Activated CD4-positive, alpha-beta memory T cell treated with anti-CD3 and anti-CD28 coated beads for 36 hours (primary cell): ENCODE results near the gene P4HA2. TPM values are rescaled to one million over a fixed set of nuclear protein-coding genes. Genes with fewer than 3 reads are reported as not detected.

Source experiments
- CTCF ChIA-PET: fragments of 350-600 bp; sonication (Branson Sonifier 250); formaldehyde crosslinking; loops from one replicate; lab custom pipeline; 2021; ENCODE audit warnings: antibody characterized with exemption, inconsistent platforms; lab: Charles Lee
- POLR2A ChIA-PET: fragments of 350-600 bp; sonication (Branson Sonifier 250); formaldehyde crosslinking; loops from one replicate; lab custom pipeline; 2021; ENCODE audit warnings: antibody characterized with exemption; lab: Charles Lee
- DNase-seq: peaks from one replicate; pipeline ENCODE4 v3.0.0-alpha.2; 2020
- H3K27ac Mint-ChIP-seq: one replicate; pipeline ENCODE4 v1.8.0; 2021; ENCODE audit warnings: mixed read lengths
- H3K27me3 Mint-ChIP-seq: one replicate; pipeline ENCODE4 v1.8.0; 2021; ENCODE audit warnings: mixed read lengths
- H3K36me3 Mint-ChIP-seq: one replicate; pipeline ENCODE4 v1.8.0; 2021; ENCODE audit warnings: mixed read lengths
- H3K4me1 Mint-ChIP-seq: one replicate; pipeline ENCODE4 v1.8.0; 2021; ENCODE audit warnings: low read depth, mixed read lengths
- H3K4me3 Mint-ChIP-seq: one replicate; pipeline ENCODE4 v1.8.0; 2021; ENCODE audit warnings: mild to moderate bottlenecking, mixed read lengths
- H3K9me3 Mint-ChIP-seq: one replicate; pipeline ENCODE4 v1.8.0; 2021; ENCODE audit warnings: mixed read lengths
- intact Hi-C: fragments of 100-400 bp; cut with micrococcal nuclease; formaldehyde crosslinking; loops from one replicate; pipeline ENCODE4 v1.15.1; 2023
- total RNA-seq, 2 experiments: library from RNA; stranded (reverse); gene quantifications; one replicate each; pipeline ENCODE4 v1.2.3, GENCODE V29; 2021

The P4HA2 gene
- total RNA-seq, 2 experiments from 2014 or later, result 6.0 to 6.1 TPM

- ChIA-PET POLR2A (no interaction called here), CTCF (interaction anchor here (1.1 to 1.5 kb wide), 2 partner anchors 18 to 193 kb away, joined by 3 to 6 read pairs; no protein-coding TSS in a partner anchor)
- Mint-ChIP-seq H3K27ac (no peak overlapping the region), H3K4me3 (no peak overlapping the region), H3K27me3 (peaks cover 13% of the 10 kb centered on the region), H3K9me3 (no peaks in the 10 kb centered on the region), H3K4me1 (peaks cover 15% of the 10 kb centered on the region), H3K36me3 (no peaks in the 10 kb centered on the region)
- intact Hi-C loops, result no loop called here
- no peak for DNase-seq
Measured at GRCh38 chr5:132256086-132256782, 28.6 kb upstream of the P4HA2 start.

GRCh38 chr5:132254321-132254977, 26.8 kb upstream of the P4HA2 start:
- peaks cover 3% of the 10 kb centered on the region for H3K4me1 Mint-ChIP-seq
- H3K36me3 Mint-ChIP-seq, result no peaks in the 10 kb centered on the region

GRCh38 chr5:132253452-132254320, 26.0 kb upstream of the P4HA2 start:
- intact Hi-C loops, result no loop called here
- DNase-seq, result no peak
- Mint-ChIP-seq H3K27me3 (peaks cover 13% of the 10 kb centered on the region), H3K9me3 (no peaks in the 10 kb centered on the region), H3K4me3 (no peak overlapping the region), H3K4me1 (no peaks in the 10 kb centered on the region), H3K27ac (no peak overlapping the region), H3K36me3 (no peaks in the 10 kb centered on the region)
- ChIA-PET CTCF (interaction anchor here (1.0 to 1.2 kb wide), 2 partner anchors 16 to 19 kb away, joined by 3 to 7 read pairs; no protein-coding TSS in a partner anchor), POLR2A (no interaction called here)

More at GRCh38 chr5:132254321-132254977, 26.8 kb upstream of the P4HA2 start:
- ChIA-PET POLR2A (no interaction called here), CTCF (interaction anchor here (1.0 kb wide), 1 partner anchor 16 kb away, joined by 7 read pairs; no protein-coding TSS in a partner anchor)
- Mint-ChIP-seq H3K4me3 (no peak overlapping the region), H3K27me3 (peaks cover 13% of the 10 kb centered on the region), H3K9me3 (no peaks in the 10 kb centered on the region), H3K27ac (no peak overlapping the region)
- no peak for DNase-seq
- intact Hi-C loops, result no loop called here

GRCh38 chr5:132253008-132253441, 25.4 kb upstream of the P4HA2 start:
- intact Hi-C loops, result no loop called here
- Mint-ChIP-seq H3K27ac (no peak overlapping the region), H3K4me1 (no peaks in the 10 kb centered on the region), H3K9me3 (no peaks in the 10 kb centered on the region), H3K36me3 (no peaks in the 10 kb centered on the region), H3K27me3 (peaks cover 10% of the 10 kb centered on the region), H3K4me3 (no peak overlapping the region)
- ChIA-PET CTCF (interaction anchor here (1.2 kb wide), 1 partner anchor 19 kb away, joined by 3 read pairs; no protein-coding TSS in a partner anchor), POLR2A (no interaction called here)
- no peak for DNase-seq

- intact Hi-C loops, result no loop called here
- Mint-ChIP-seq H3K27ac (no peak overlapping the region), H3K4me3 (no peak overlapping the region), H3K27me3 (peaks cover 2% of the 10 kb centered on the region), H3K9me3 (peaks cover 9% of the 10 kb centered on the region), H3K4me1 (no peaks in the 10 kb centered on the region), H3K36me3 (no peaks in the 10 kb centered on the region)
- ChIA-PET POLR2A (no interaction called here), CTCF (interaction anchor here (2.9 kb wide), 1 partner anchor 13 kb away, joined by 17 read pairs; no protein-coding TSS in a partner anchor)
- no peak for DNase-seq
Measured at GRCh38 chr5:132251220-132251725, 23.6 kb upstream of the P4HA2 start.

- intact Hi-C loops, result no loop called here
- ChIA-PET CTCF (interaction anchor here (2.9 kb wide), 1 partner anchor 12 kb away, joined by 17 read pairs; no protein-coding TSS in a partner anchor), POLR2A (no interaction called here)
- Mint-ChIP-seq H3K4me3 (no peak overlapping the region), H3K27ac (no peak overlapping the region), H3K27me3 (no peaks in the 10 kb centered on the region), H3K9me3 (peaks cover 14% of the 10 kb centered on the region), H3K36me3 (no peaks in the 10 kb centered on the region), H3K4me1 (no peaks in the 10 kb centered on the region)
- no peak for DNase-seq
Measured at GRCh38 chr5:132250547-132250946, 22.9 kb upstream of the P4HA2 start.

- peaks cover 10% of the 10 kb centered on the region for H3K36me3 Mint-ChIP-seq
- intact Hi-C loops, result no loop called here
- no peaks in the 10 kb centered on the region for H3K4me1 Mint-ChIP-seq
Measured at GRCh38 chr5:132246806-132247205, 19.2 kb upstream of the P4HA2 start.

GRCh38 chr5:132245593-132245992, 17.9 kb upstream of the P4HA2 start:
- intact Hi-C loops, result no loop called here
- Mint-ChIP-seq H3K36me3 (peaks cover 10% of the 10 kb centered on the region), H3K4me3 (no peak overlapping the region), H3K27me3 (peaks cover 11% of the 10 kb centered on the region), H3K27ac (no peak overlapping the region), H3K9me3 (peaks cover 34% of the 10 kb centered on the region), H3K4me1 (no peaks in the 10 kb centered on the region)
- POLR2A ChIA-PET, result no interaction called here
- DNase-seq, result no peak
- CTCF ChIA-PET, result no interaction called here

More at GRCh38 chr5:132246806-132247205, 19.2 kb upstream of the P4HA2 start:
- Mint-ChIP-seq H3K9me3 (peaks cover 30% of the 10 kb centered on the region), H3K27me3 (peaks cover 11% of the 10 kb centered on the region), H3K4me3 (no peak overlapping the region), H3K27ac (no peak overlapping the region)
- ChIA-PET POLR2A (no interaction called here), CTCF (interaction anchor here (2.6 kb wide), 1 partner anchor 9 kb away, joined by 11 read pairs; no protein-coding TSS in a partner anchor)
- DNase-seq, result no peak

GRCh38 chr5:132243366-132243977, 15.8 kb upstream of the P4HA2 start:
- no peak for DNase-seq
- CTCF ChIA-PET, result interaction anchor here (0.6 to 1.2 kb wide), 2 partner anchors 54 to 257 kb away, joined by 3 read pairs; no protein-coding TSS in a partner anchor
- no peak overlapping the region for H3K27ac Mint-ChIP-seq
- H3K4me3 Mint-ChIP-seq, result no peak overlapping the region
- intact Hi-C loops, result no loop called here
- H3K27me3 Mint-ChIP-seq, result peaks cover 11% of the 10 kb centered on the region
- H3K4me1 Mint-ChIP-seq, result no peaks in the 10 kb centered on the region
- POLR2A ChIA-PET, result no interaction called here
- H3K9me3 Mint-ChIP-seq, result peaks cover 34% of the 10 kb centered on the region
- H3K36me3 Mint-ChIP-seq, result peaks cover 10% of the 10 kb centered on the region

GRCh38 chr5:132239776-132240175, 12.1 kb upstream of the P4HA2 start:
- Mint-ChIP-seq H3K27me3 (peaks cover 9% of the 10 kb centered on the region), H3K27ac (no peak overlapping the region), H3K36me3 (peaks cover 8% of the 10 kb centered on the region), H3K4me1 (no peaks in the 10 kb centered on the region), H3K9me3 (peaks cover 14% of the 10 kb centered on the region), H3K4me3 (no peak overlapping the region)
- intact Hi-C loops, result loop anchor here (2.0 to 5.0 kb wide), 3 partner anchors 33 to 261 kb away; no protein-coding TSS in a partner anchor
- DNase-seq, result no peak
- ChIA-PET CTCF (interaction anchor here (0.9 to 4.1 kb wide), 6 partner anchors 13 to 176 kb away, joined by 3 to 76 read pairs (median 12); partner anchors contain the start of gene P4HA2), POLR2A (no interaction called here)
